HG03095 (cell line): ENCODE results near the gene PSEN2.
A peak's percentile ranks its signal among the peaks of the same experiment; 100 is the strongest.
"Not testable (repeated sequence)": the region's sequence is repeated elsewhere in the genome, so short reads cannot be mapped to it uniquely, and the experiment has no call there.

Source experiments
- ATAC-seq: cut with Tn5 transposase; IDR thresholded peaks from one replicate; pipeline ENCODE4 v1.9.1; 2021; ENCODE audit warnings: moderate library complexity; ENCODE audit not compliant: unreplicated experiment

The PSEN2 gene

GRCh38 chr1:226912587-226913176 lies 42.3 kb downstream of the PSEN2 start:
- peak; percentile 53 for ATAC-seq

- ATAC-seq: peak; percentile 19
Observed at GRCh38 chr1:226915672-226915995, 45.2 kb downstream of the PSEN2 start.

GRCh38 chr1:226916497-226916896 lies 46.1 kb downstream of the PSEN2 start:
- ATAC-seq: no peak

- ATAC-seq: no peak
Observed at GRCh38 chr1:226919587-226919986, 49.2 kb downstream of the PSEN2 start.

GRCh38 chr1:226919995-226920394 lies 49.6 kb downstream of the PSEN2 start:
- no peak for ATAC-seq

GRCh38 chr1:226920446-226920894 lies 50.1 kb downstream of the PSEN2 start:
- ATAC-seq: no peak

- ATAC-seq: no peak
Observed at GRCh38 chr1:226921504-226921903, 51.1 kb downstream of the PSEN2 start.

- not testable (repeated sequence) for ATAC-seq
Observed at GRCh38 chr1:226929260-226930111, 59.1 kb downstream of the PSEN2 start.

- ATAC-seq: no peak
Observed at GRCh38 chr1:226934483-226935237, 64.2 kb downstream of the PSEN2 start.

- no peak for ATAC-seq
Observed at GRCh38 chr1:226937940-226938725, 67.7 kb downstream of the PSEN2 start.

GRCh38 chr1:226938903-226939437 lies 68.6 kb downstream of the PSEN2 start:
- ATAC-seq: no peak

GRCh38 chr1:226939438-226940028 lies 69.1 kb downstream of the PSEN2 start:
- peak; percentile 28 for ATAC-seq

GRCh38 chr1:226940029-226940805 lies 69.8 kb downstream of the PSEN2 start, which contains the start of gene COQ8A:
Gene COQ8A (plus strand): TSS chr1:226940294. CDS start chr1:226961386, 21,092 bp downstream.
- peak; percentile 97 for ATAC-seq

GRCh38 chr1:226940806-226941067 lies 70.3 kb downstream of the PSEN2 start:
- no peak for ATAC-seq

- ATAC-seq: no peak
Observed at GRCh38 chr1:226942392-226942791, 72.0 kb downstream of the PSEN2 start.

GRCh38 chr1:226943156-226943555 lies 72.7 kb downstream of the PSEN2 start:
- no peak for ATAC-seq

GRCh38 chr1:226943927-226944326 lies 73.5 kb downstream of the PSEN2 start:
- no peak for ATAC-seq

GRCh38 chr1:226945106-226945857 lies 74.9 kb downstream of the PSEN2 start:
- no peak for ATAC-seq
